Dendritic cell treated with granulocyte-macrophage colony-stimulating factor and Interleukin-4, amounts not matched to agents 40 ng/mL and 50 ng/mL, for 4 days (primary cell): ENCODE results near the gene AKAP13.
A peak's percentile ranks its signal among the peaks of the same experiment; 100 is the strongest.

Source experiments
- H3K27ac Mint-ChIP-seq: one replicate; pipeline ENCODE4 v1.8.0; 2022; ENCODE audit warnings: mild to moderate bottlenecking, mixed read lengths
- H3K27me3 Mint-ChIP-seq: one replicate; pipeline ENCODE4 v1.8.0; 2022; ENCODE audit warnings: mild to moderate bottlenecking, mixed read lengths
- H3K36me3 Mint-ChIP-seq: one replicate; pipeline ENCODE4 v1.8.0; 2022; ENCODE audit warnings: low read depth, mixed read lengths
- H3K4me1 Mint-ChIP-seq: one replicate; pipeline ENCODE4 v1.8.0; 2022; ENCODE audit warnings: low read depth, mixed read lengths
- H3K4me3 Mint-ChIP-seq: one replicate; pipeline ENCODE4 v1.8.0; 2022; ENCODE audit warnings: mild to moderate bottlenecking, moderate library complexity, mixed read lengths
- H3K9me3 Mint-ChIP-seq: one replicate; pipeline ENCODE4 v1.8.0; 2022; ENCODE audit warnings: mixed read lengths
- intact Hi-C: fragments of 100-400 bp; cut with micrococcal nuclease; formaldehyde crosslinking; loops from one replicate; pipeline ENCODE4 v1.15.0; 2022

Gene AKAP13

DNA sequence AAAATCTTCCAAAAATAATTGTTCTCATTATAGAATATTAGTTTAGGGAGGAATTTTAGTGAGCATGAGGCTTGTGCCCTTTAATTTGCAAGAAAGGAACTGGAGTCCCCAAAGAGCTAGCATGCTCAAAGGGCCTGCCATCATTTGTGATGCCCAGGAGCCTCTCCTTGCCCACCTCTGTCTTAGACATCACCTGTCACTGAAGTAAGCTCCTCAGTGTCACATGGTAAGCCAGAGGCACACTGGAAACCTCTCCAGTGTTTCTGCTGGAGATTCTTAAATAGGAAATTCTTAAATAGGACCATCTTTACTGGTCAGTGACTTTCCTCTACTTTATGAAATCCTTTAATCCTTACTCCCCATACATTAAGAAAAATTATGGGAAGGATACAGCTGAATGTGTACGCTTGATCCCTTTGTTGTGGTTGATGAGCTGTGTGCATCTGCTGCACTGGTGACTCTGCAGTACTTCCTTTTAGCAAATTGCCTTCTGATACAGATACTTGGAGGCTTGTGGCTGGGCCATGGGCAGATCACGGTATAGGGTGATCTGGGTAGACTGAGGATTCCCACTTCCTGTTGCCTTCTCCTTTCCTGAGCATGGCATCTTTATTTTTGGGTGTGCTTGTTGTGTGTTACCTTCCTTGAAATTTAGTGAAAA lies 216.9 kb downstream of the AKAP13 start:
- peak overlapping the region; percentile 31 for H3K27ac Mint-ChIP-seq
- no peak overlapping the region for H3K4me3 Mint-ChIP-seq
- H3K36me3 Mint-ChIP-seq = peaks cover 29% of the 10 kb centered on the region
- H3K27me3 Mint-ChIP-seq = no peaks in the 10 kb centered on the region
- no peaks in the 10 kb centered on the region for H3K9me3 Mint-ChIP-seq
- intact Hi-C loops = no loop called here
- peaks cover 37% of the 10 kb centered on the region for H3K4me1 Mint-ChIP-seq

GRCh38 chr15:85598219-85598618 lies 217.8 kb downstream of the AKAP13 start:
- H3K27ac Mint-ChIP-seq = peak overlapping the region; percentile 31
- H3K36me3 Mint-ChIP-seq = peaks cover 34% of the 10 kb centered on the region
- no peaks in the 10 kb centered on the region for H3K27me3 Mint-ChIP-seq
- no peaks in the 10 kb centered on the region for H3K9me3 Mint-ChIP-seq
- intact Hi-C loops = no loop called here
- peaks cover 37% of the 10 kb centered on the region for H3K4me1 Mint-ChIP-seq
- H3K4me3 Mint-ChIP-seq = no peak overlapping the region

- no peaks in the 10 kb centered on the region for H3K9me3 Mint-ChIP-seq
- peaks cover 37% of the 10 kb centered on the region for H3K4me1 Mint-ChIP-seq
- no peak overlapping the region for H3K4me3 Mint-ChIP-seq
- intact Hi-C loops = no loop called here
- peak overlapping the region; percentile 78 for H3K27ac Mint-ChIP-seq
- H3K27me3 Mint-ChIP-seq = no peaks in the 10 kb centered on the region
- H3K36me3 Mint-ChIP-seq = peaks cover 40% of the 10 kb centered on the region
These were observed 218.5 kb downstream of the AKAP13 start for GRCh38 chr15:85598718-85599398.

DNA sequence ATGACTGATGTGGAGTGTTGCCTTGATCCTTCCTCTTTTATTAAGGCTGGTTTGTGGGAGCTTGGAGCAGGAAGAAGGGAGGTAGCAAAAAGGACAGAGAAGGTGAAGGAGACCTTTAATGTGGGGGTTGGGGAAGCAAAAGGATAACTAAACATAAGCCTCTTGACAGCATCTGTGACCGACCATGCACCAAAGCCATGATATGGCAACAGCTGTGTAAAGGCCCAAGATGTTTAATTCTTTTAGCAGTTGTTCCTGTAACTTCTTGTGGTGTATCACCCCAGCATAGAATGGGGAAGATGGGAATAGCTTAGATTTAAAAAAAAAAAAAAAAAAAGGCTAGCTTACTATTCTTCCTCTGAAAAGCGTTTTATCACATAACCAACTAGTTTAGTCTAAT lies 219.6 kb downstream of the AKAP13 start:
- Mint-ChIP-seq H3K9me3 (no peaks in the 10 kb centered on the region), H3K4me1 (peaks cover 37% of the 10 kb centered on the region), H3K27ac (peak overlapping the region; percentile 78), H3K36me3 (peaks cover 48% of the 10 kb centered on the region), H3K27me3 (no peaks in the 10 kb centered on the region), H3K4me3 (no peak overlapping the region)
- intact Hi-C loops = no loop called here

DNA sequence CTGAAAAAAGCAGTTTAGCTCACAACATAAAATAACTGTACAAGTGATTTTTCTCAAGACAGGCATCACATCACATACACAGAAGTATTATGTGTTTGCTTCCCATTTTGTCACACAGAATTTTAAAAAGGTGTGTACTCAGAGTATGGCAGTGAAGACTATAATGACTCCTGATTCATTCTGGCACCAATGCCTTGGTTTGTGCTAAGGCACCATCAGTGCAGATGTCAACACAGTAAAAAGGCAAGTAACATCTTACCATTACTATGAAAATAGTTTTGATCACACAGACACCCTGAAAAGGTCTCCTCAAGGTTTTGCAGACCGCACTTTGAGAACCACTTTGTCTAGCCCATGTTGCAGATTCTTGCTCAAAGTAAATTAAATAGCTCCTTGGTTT lies 222.8 kb downstream of the AKAP13 start:
- intact Hi-C loops = no loop called here
- H3K4me3 Mint-ChIP-seq = no peak overlapping the region
- no peak overlapping the region for H3K27ac Mint-ChIP-seq
- H3K36me3 Mint-ChIP-seq = peaks cover 36% of the 10 kb centered on the region
- H3K27me3 Mint-ChIP-seq = no peaks in the 10 kb centered on the region
- peaks cover 34% of the 10 kb centered on the region for H3K4me1 Mint-ChIP-seq
- H3K9me3 Mint-ChIP-seq = no peaks in the 10 kb centered on the region

GRCh38 chr15:85603703-85604102 lies 223.3 kb downstream of the AKAP13 start:
- Mint-ChIP-seq H3K9me3 (no peaks in the 10 kb centered on the region), H3K4me1 (peaks cover 33% of the 10 kb centered on the region), H3K4me3 (no peak overlapping the region), H3K27me3 (no peaks in the 10 kb centered on the region), H3K36me3 (peaks cover 32% of the 10 kb centered on the region), H3K27ac (peak overlapping the region; percentile 7)
- intact Hi-C loops = no loop called here

GRCh38 chr15:85604194-85604593 lies 223.8 kb downstream of the AKAP13 start:
- no peaks in the 10 kb centered on the region for H3K27me3 Mint-ChIP-seq
- peaks cover 30% of the 10 kb centered on the region for H3K4me1 Mint-ChIP-seq
- peaks cover 32% of the 10 kb centered on the region for H3K36me3 Mint-ChIP-seq
- intact Hi-C loops = no loop called here
- no peak overlapping the region for H3K27ac Mint-ChIP-seq
- H3K9me3 Mint-ChIP-seq = no peaks in the 10 kb centered on the region
- H3K4me3 Mint-ChIP-seq = no peak overlapping the region

GRCh38 chr15:85606738-85607137 lies 226.3 kb downstream of the AKAP13 start:
- Mint-ChIP-seq H3K36me3 (peaks cover 41% of the 10 kb centered on the region), H3K27ac (no peak overlapping the region), H3K27me3 (no peaks in the 10 kb centered on the region), H3K4me1 (peaks cover 22% of the 10 kb centered on the region), H3K9me3 (no peaks in the 10 kb centered on the region), H3K4me3 (no peak overlapping the region)
- intact Hi-C loops = no loop called here

- Mint-ChIP-seq H3K27ac (no peak overlapping the region), H3K27me3 (no peaks in the 10 kb centered on the region), H3K36me3 (peaks cover 38% of the 10 kb centered on the region), H3K4me1 (peaks cover 22% of the 10 kb centered on the region), H3K4me3 (no peak overlapping the region), H3K9me3 (no peaks in the 10 kb centered on the region)
- intact Hi-C loops = no loop called here
These were observed 226.9 kb downstream of the AKAP13 start for GRCh38 chr15:85607141-85607806.

- intact Hi-C loops = no loop called here
- Mint-ChIP-seq H3K36me3 (peaks cover 32% of the 10 kb centered on the region), H3K27me3 (no peaks in the 10 kb centered on the region), H3K27ac (no peak overlapping the region), H3K4me1 (peaks cover 22% of the 10 kb centered on the region), H3K9me3 (no peaks in the 10 kb centered on the region), H3K4me3 (no peak overlapping the region)
These were observed 227.4 kb downstream of the AKAP13 start for GRCh38 chr15:85607842-85608241.

DNA sequence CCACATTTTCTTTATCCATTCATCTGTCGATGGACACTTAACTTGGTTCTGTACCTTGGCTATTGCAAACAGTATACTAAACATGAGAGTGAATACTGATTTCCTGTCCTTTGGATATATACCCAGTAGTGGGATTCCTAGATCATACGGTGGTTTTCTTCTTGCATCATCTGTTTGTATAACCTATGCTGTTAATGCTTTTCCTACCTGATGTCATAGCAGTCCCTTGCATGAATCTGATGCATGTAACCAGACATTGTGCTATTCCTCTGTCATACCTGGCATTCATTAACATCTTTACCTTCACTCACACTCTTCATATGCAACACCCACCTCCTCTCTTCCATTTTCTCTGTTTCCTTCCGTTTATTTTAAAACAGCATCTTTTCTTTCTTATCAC lies 229.1 kb downstream of the AKAP13 start:
- intact Hi-C loops = no loop called here
- H3K9me3 Mint-ChIP-seq = no peaks in the 10 kb centered on the region
- no peak overlapping the region for H3K4me3 Mint-ChIP-seq
- H3K4me1 Mint-ChIP-seq = peaks cover 28% of the 10 kb centered on the region
- H3K36me3 Mint-ChIP-seq = peaks cover 18% of the 10 kb centered on the region
- H3K27me3 Mint-ChIP-seq = no peaks in the 10 kb centered on the region
- no peak overlapping the region for H3K27ac Mint-ChIP-seq

- intact Hi-C loops = no loop called here
- Mint-ChIP-seq H3K27ac (peak overlapping the region; percentile 7), H3K27me3 (no peaks in the 10 kb centered on the region), H3K9me3 (no peaks in the 10 kb centered on the region), H3K4me3 (no peak overlapping the region), H3K4me1 (peaks cover 26% of the 10 kb centered on the region), H3K36me3 (peaks cover 10% of the 10 kb centered on the region)
These were observed 231.0 kb downstream of the AKAP13 start for GRCh38 chr15:85611361-85611760.

DNA sequence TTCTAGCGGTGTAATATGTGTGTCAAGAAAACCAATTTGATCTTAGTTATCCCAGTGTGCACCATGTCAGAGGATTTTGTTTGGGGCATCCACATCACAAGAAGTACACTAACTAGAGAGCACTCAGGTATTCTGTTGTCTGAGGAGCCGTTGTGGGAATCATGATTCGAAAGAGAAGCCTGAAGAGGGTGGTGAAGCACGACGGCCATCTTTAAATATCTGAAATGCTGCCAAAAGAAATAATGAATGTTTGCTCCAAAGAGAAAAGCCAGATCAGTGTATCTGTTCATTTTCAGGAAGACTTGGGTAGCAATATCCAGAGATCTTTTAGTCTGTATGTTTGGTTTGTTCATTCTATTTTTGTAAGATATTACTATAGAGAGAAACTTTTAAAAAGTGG lies 233.7 kb downstream of the AKAP13 start:
- Mint-ChIP-seq H3K36me3 (peaks cover 10% of the 10 kb centered on the region), H3K27me3 (no peaks in the 10 kb centered on the region), H3K9me3 (no peaks in the 10 kb centered on the region), H3K4me3 (no peak overlapping the region), H3K27ac (no peak overlapping the region), H3K4me1 (peaks cover 15% of the 10 kb centered on the region)
- intact Hi-C loops = no loop called here

DNA sequence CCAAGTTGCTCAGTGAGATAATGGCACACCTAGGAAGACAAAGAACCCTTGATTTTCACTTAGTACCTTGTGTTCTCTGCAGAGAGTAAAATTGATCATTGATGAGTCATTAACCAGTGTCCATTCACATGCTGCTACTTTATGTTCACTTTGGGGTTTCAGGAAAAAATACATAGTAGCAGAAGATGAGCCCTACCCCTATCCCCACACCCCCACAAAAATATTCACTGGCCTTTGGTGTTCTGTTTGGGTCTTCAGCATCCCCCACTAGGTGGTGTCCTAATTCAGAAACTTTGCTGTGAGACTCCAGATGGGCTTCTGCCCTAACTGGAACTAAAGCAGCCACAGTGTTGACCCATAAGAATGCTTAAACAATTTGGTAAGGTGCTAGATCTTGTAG lies 235.5 kb downstream of the AKAP13 start:
- H3K27ac Mint-ChIP-seq = peak overlapping the region; percentile 54
- H3K27me3 Mint-ChIP-seq = no peaks in the 10 kb centered on the region
- peaks cover 14% of the 10 kb centered on the region for H3K4me1 Mint-ChIP-seq
- peak overlapping the region; percentile 9 for H3K4me3 Mint-ChIP-seq
- H3K36me3 Mint-ChIP-seq = peaks cover 9% of the 10 kb centered on the region
- intact Hi-C loops = loop anchor here (5.0 kb wide), 1 partner anchor 76 kb away; no protein-coding TSS in a partner anchor
- no peaks in the 10 kb centered on the region for H3K9me3 Mint-ChIP-seq
